GM18858 (cell line): ENCODE measurements around the gene SMC5.
A peak's percentile ranks its signal among the peaks of the same experiment; 100 is the strongest.
"Not testable (repeated sequence)": the region's sequence is repeated elsewhere in the genome, so short reads cannot be mapped to it uniquely, and the experiment has no call there.

ENCODE experiments used
- ATAC-seq: cut with Tn5 transposase; IDR thresholded peaks from one replicate; pipeline ENCODE4 v1.9.1; 2021; ENCODE audit not compliant: unreplicated experiment

The SMC5 gene

GRCh38 chr9:70362952-70363351, 104.2 kb downstream of the SMC5 start:
- no peak for ATAC-seq

GRCh38 chr9:70363760-70364159, 105.0 kb downstream of the SMC5 start:
- no peak for ATAC-seq

- no peak for ATAC-seq
Observed at GRCh38 chr9:70367305-70367930, 108.6 kb downstream of the SMC5 start.

- no peak for ATAC-seq
Observed at GRCh38 chr9:70374962-70375618, 116.3 kb downstream of the SMC5 start.

GRCh38 chr9:70382046-70382708, 123.4 kb downstream of the SMC5 start:
- no peak for ATAC-seq

- ATAC-seq = no peak
Observed at GRCh38 chr9:70382709-70383605, 124.2 kb downstream of the SMC5 start.

- no peak for ATAC-seq
Observed at GRCh38 chr9:70385426-70385825, 126.6 kb downstream of the SMC5 start.

GRCh38 chr9:70387663-70388062, 128.9 kb downstream of the SMC5 start:
- ATAC-seq = no peak

GRCh38 chr9:70389188-70389587, 130.4 kb downstream of the SMC5 start:
- ATAC-seq = no peak

- no peak for ATAC-seq
Observed at GRCh38 chr9:70389621-70390266, 131.0 kb downstream of the SMC5 start.

- ATAC-seq = no peak
Observed at GRCh38 chr9:70390933-70391341, 132.2 kb downstream of the SMC5 start.

- no peak for ATAC-seq
Observed at GRCh38 chr9:70392189-70392588, 133.4 kb downstream of the SMC5 start.

GRCh38 chr9:70392850-70393249, 134.1 kb downstream of the SMC5 start:
- ATAC-seq = no peak

- no peak for ATAC-seq
Observed at GRCh38 chr9:70395652-70396051, 136.9 kb downstream of the SMC5 start.

- peak; percentile 100 for ATAC-seq
Observed at GRCh38 chr9:70398145-70398556, 139.4 kb downstream of the SMC5 start.

GRCh38 chr9:70399141-70399540, 140.4 kb downstream of the SMC5 start:
- ATAC-seq = no peak

GRCh38 chr9:70400107-70400892, 141.5 kb downstream of the SMC5 start:
- no peak for ATAC-seq

GRCh38 chr9:70401241-70401640, 142.5 kb downstream of the SMC5 start:
- not testable (repeated sequence) for ATAC-seq

- ATAC-seq = no peak
Observed at GRCh38 chr9:70402213-70402612, 143.4 kb downstream of the SMC5 start.

GRCh38 chr9:70403166-70403565, 144.4 kb downstream of the SMC5 start:
- no peak for ATAC-seq
